ENCODE results near the gene SERTAD4. TPM values are rescaled to one million over a fixed set of nuclear protein-coding genes. Genes with fewer than 3 reads are reported as not detected.
"Not testable (repeated sequence)": the region's sequence is repeated elsewhere in the genome, so short reads cannot be mapped to it uniquely, and the experiment has no call there.

Gene SERTAD4
- total RNA-seq, 1 experiment from 2014 or later = 3.9 TPM

DNA sequence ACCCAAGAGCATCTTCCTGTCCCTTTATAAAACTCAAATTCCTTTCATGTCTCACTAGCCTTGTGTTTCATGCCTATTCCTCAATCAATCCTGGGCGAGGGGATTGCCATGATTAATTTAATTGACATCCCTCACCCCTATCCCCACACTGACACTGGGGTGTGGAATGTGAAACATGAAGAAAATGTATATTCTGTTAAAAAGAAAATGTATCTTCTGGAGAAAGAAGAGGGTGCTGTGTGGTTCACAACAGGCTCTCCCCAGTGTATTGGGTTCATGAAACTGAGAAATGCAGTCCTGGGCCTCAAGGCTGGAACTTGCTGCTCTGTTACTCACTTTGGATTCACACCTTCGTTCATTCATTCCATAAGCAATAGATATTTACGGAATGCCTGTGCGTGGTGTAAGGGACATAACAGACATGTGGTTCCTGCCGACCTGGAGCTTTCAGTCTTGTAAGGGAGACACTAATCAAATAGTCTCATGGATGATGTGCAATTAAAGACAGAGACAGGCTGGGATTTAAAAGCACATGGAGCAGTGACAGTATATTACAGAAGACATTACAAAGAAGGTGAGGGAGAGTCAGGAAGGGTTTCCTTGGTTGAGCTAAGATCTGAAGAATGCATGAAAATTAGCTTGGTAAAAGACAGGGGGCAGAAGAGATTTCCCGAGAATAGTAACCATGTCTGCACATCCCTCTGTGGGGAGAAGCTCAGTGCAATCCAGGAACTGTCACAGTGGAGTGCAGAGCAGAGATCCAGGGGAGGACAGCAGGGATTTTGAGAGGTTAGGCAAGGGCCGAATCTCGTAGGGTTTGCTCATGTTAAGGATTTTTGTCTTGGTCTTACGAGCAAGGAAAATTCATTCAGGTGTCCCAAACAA lies 32.1 kb downstream of the SERTAD4 start:
- Histone ChIP-seq H3K56ac (ENCODE audit: insufficient read length, low read depth, low read length) (no peak overlapping the region), H2BK5ac (ENCODE audit: insufficient read length, low read length) (no peak overlapping the region), H2BK120ac (ENCODE audit: low read depth, low read length, poor library complexity, severe bottlenecking) (no peak overlapping the region), H2BK15ac (ENCODE audit: low read depth, low read length) (no peak overlapping the region), H3K9me3 (ENCODE audit: control insufficient read depth, low read depth, low read length) (no peaks in the 10 kb centered on the region), H4K8ac (replicated peaks; ENCODE audit: insufficient read length, low read depth, low read length) (no peak overlapping the region), H2BK12ac (ENCODE audit: insufficient read length, low read depth, low read length) (no peak overlapping the region), H4K91ac (ENCODE audit: insufficient read length, low read depth, low read length) (no peak overlapping the region), H4K5ac (ENCODE audit: insufficient read length, low read depth, low read length) (no peak overlapping the region), H3K14ac (ENCODE audit: insufficient read depth, low read length) (no peak overlapping the region), H3T11ph (ENCODE audit: low read length) (no peak overlapping the region), H3K27ac (ENCODE audit: insufficient read length, low read depth, low read length) (no peak overlapping the region), H3K79me2 (ENCODE audit: insufficient read depth, low read length) (no peaks in the 10 kb centered on the region), H2AFZ (ENCODE audit: low read length) (no peak overlapping the region), H3K4me2 (ENCODE audit: insufficient read depth, insufficient read length, low read length) (no peak overlapping the region), H3K9ac (ENCODE audit: extremely low read depth, insufficient read length, low read length) (no peak overlapping the region), H3K4ac (ENCODE audit: low read depth, low read length) (no peak overlapping the region), H3K27me3 (ENCODE audit: insufficient read depth, low read length) (no peaks in the 10 kb centered on the region), H3K18ac (ENCODE audit: insufficient read length, low read depth, low read length) (no peak overlapping the region), H4K20me1 (ENCODE audit: control insufficient read depth, insufficient read depth, insufficient read length) (no peaks in the 10 kb centered on the region), H3K79me1 (ENCODE audit: insufficient read depth, low read depth, low read length, poor library complexity, severe bottlenecking) (no peaks in the 10 kb centered on the region), H3K23me2 (ENCODE audit: insufficient read length, low read depth, low read length, poor library complexity, severe bottlenecking) (no peaks in the 10 kb centered on the region), H3K4me1 (ENCODE audit: insufficient read depth, low read length) (peaks cover 5% of the 10 kb centered on the region), H3K23ac (ENCODE audit: insufficient read length, low read depth, low read length) (no peak overlapping the region), H2BK20ac (ENCODE audit: low read depth, low read length, poor library complexity, severe bottlenecking) (no peak overlapping the region), H2AK5ac (ENCODE audit: insufficient read length, low read length) (no peak overlapping the region)
- no CpG with 5 or more reads among the region's 9 CpGs for WGBS (ENCODE audit: extremely low coverage, insufficient read length, low lambda C conversion rate)
- Mint-ChIP-seq H3K36me3 (ENCODE audit: insufficient read depth in 1 of 3, low read depth in 3 of 3) (no peaks in the 10 kb centered on the region), H3K27ac (peak overlapping the region in 1 of 3 experiments; percentile 20; a peak in 1 of 7 replicates), H3K27me3 (ENCODE audit: low read depth) (peaks cover 7% of the 10 kb centered on the region), H3K4me3 (no peak overlapping the region), H3K4me1 (peaks cover 6 to 11% of the 10 kb centered on the region in 2 experiments), H3K9me3 (no peaks in the 10 kb centered on the region)
- DNase-seq = no peak
- TF ChIP-seq, protein P1, sequence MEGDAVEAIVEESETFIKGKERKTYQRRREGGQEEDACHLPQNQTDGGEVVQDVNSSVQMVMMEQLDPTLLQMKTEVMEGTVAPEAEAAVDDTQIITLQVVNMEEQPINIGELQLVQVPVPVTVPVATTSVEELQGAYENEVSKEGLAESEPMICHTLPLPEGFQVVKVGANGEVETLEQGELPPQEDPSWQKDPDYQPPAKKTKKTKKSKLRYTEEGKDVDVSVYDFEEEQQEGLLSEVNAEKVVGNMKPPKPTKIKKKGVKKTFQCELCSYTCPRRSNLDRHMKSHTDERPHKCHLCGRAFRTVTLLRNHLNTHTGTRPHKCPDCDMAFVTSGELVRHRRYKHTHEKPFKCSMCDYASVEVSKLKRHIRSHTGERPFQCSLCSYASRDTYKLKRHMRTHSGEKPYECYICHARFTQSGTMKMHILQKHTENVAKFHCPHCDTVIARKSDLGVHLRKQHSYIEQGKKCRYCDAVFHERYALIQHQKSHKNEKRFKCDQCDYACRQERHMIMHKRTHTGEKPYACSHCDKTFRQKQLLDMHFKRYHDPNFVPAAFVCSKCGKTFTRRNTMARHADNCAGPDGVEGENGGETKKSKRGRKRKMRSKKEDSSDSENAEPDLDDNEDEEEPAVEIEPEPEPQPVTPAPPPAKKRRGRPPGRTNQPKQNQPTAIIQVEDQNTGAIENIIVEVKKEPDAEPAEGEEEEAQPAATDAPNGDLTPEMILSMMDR (conservative IDR thresholded peaks at IDR 0.05) = peak; percentile 57

DNA sequence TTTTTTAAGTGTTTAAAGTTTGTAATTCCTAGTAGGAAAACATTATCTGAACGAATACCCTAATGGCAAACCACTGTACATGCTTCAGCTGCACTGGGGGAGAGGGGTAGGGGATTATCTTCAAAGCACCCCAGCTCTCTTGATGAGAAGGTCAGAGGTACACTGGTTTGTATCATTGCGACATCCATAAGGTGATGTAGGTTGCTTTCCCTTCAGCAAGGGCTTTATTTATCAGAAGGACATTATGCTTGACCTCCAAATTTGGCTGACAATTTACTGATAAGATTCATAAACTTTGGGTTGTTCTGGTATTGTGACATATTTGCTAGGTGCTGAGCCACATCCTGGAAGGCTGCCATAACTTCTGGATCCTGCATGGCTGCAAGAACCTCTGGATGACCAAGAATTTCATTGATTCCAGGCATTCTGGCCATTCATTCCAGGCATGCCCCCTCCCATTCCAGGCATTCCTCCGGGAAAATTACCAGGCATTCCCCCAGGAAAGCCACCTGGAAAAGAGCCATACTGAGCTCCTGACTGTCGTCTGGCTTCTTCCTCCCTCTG lies 32.9 kb downstream of the SERTAD4 start:
- H2BK12ac ChIP-seq (ENCODE audit: insufficient read length, low read depth, low read length); H2AK5ac ChIP-seq (ENCODE audit: insufficient read length, low read length); H4K8ac ChIP-seq (replicated peaks; ENCODE audit: insufficient read length, low read depth, low read length); H3K27ac ChIP-seq (ENCODE audit: insufficient read length, low read depth, low read length); H3K4me3 Mint-ChIP-seq; H4K20me1 ChIP-seq (ENCODE audit: control insufficient read depth, insufficient read depth, insufficient read length); H3K56ac ChIP-seq (ENCODE audit: insufficient read length, low read depth, low read length); H3K23me2 ChIP-seq (ENCODE audit: insufficient read length, low read depth, low read length, poor library complexity, severe bottlenecking); H3K18ac ChIP-seq (ENCODE audit: insufficient read length, low read depth, low read length); H3T11ph ChIP-seq (ENCODE audit: low read length); H3K27me3 ChIP-seq (ENCODE audit: insufficient read depth, low read length); H4K5ac ChIP-seq (ENCODE audit: insufficient read length, low read depth, low read length); H3K4me1 ChIP-seq (ENCODE audit: insufficient read depth, low read length); H3K79me2 ChIP-seq (ENCODE audit: insufficient read depth, low read length); H3K4ac ChIP-seq (ENCODE audit: low read depth, low read length); H3K36me3 Mint-ChIP-seq (ENCODE audit: insufficient read depth in 1 of 3, low read depth in 3 of 3); H3K9ac ChIP-seq (ENCODE audit: extremely low read depth, insufficient read length, low read length); H3K9me3 ChIP-seq (ENCODE audit: control insufficient read depth, low read depth, low read length); H3K4me2 ChIP-seq (ENCODE audit: insufficient read depth, insufficient read length, low read length); H2AFZ ChIP-seq (ENCODE audit: low read length); H3K27me3 Mint-ChIP-seq (ENCODE audit: low read depth); H3K14ac ChIP-seq (ENCODE audit: insufficient read depth, low read length); H2BK5ac ChIP-seq (ENCODE audit: insufficient read length, low read length); H2BK20ac ChIP-seq (ENCODE audit: low read depth, low read length, poor library complexity, severe bottlenecking); H2BK15ac ChIP-seq (ENCODE audit: low read depth, low read length); H3K23ac ChIP-seq (ENCODE audit: insufficient read length, low read depth, low read length); H3K9me3 Mint-ChIP-seq; H3K4me1 Mint-ChIP-seq; H4K91ac ChIP-seq (ENCODE audit: insufficient read length, low read depth, low read length); H3K79me1 ChIP-seq (ENCODE audit: insufficient read depth, low read depth, low read length, poor library complexity, severe bottlenecking); H2BK120ac ChIP-seq (ENCODE audit: low read depth, low read length, poor library complexity, severe bottlenecking); H3K27ac Mint-ChIP-seq: not testable (repeated sequence)
- peak; percentile 63 for DNase-seq
- no CpG with 5 or more reads among the region's 4 CpGs for WGBS (ENCODE audit: extremely low coverage, insufficient read length, low lambda C conversion rate)

All from H9 (cell line).